Right lung (tissue), 5 donors: ENCODE measurements around the gene AGPAT3. TPM values are rescaled to one million over a fixed set of nuclear protein-coding genes. Genes with fewer than 3 reads are reported as not detected.

Source experiments
- DNase-seq, 2 donors: peaks; one replicate each; pipeline ENCODE4 v3.0.0-alpha.2; 2013
- polyA plus RNA-seq, 5 donors: library from polyadenylated mRNA; unstranded; fragments of 120-200 nt; gene quantifications; one replicate each; pipeline versions ENCODE4 v1.2.1 to v1.2.3, GENCODE V29; 2013; ENCODE audit warnings: inconsistent platforms in 1 of 5, low replicate concordance in 1 of 5; ENCODE audit not compliant: insufficient read length in 5 of 5, insufficient read depth in 1 of 5

Gene AGPAT3
- polyA plus RNA-seq, 5 donors, result 29.8 to 42.7 (median 36.9) TPM

- no peak for DNase-seq
These were observed 128.5 kb downstream of the AGPAT3 start for GRCh38 chr21:43993420-43993934.

DNA sequence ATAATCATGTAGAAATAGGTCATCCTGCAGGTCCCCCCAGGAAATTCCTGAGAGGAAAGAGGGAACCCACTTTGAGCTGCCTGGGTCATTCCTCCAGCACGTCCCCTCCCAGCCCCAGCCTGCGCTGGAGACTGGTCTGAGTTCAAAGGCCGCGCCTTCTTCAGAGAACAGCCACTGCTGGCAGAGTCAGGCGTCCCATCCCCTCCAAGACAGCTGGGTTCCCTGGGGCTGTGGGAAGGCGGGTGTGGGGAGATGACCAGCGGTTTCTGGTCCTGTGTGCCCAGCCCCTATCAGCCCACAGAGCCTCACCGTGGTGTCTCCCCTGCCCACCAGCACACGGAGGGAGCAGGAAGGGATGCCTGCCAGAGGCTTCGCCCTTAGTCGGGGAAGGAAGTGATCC is 129.1 kb downstream of the AGPAT3 start:
- DNase-seq, result no peak

GRCh38 chr21:43994646-43995045 is 129.6 kb downstream of the AGPAT3 start:
- DNase-seq, result no peak

DNA sequence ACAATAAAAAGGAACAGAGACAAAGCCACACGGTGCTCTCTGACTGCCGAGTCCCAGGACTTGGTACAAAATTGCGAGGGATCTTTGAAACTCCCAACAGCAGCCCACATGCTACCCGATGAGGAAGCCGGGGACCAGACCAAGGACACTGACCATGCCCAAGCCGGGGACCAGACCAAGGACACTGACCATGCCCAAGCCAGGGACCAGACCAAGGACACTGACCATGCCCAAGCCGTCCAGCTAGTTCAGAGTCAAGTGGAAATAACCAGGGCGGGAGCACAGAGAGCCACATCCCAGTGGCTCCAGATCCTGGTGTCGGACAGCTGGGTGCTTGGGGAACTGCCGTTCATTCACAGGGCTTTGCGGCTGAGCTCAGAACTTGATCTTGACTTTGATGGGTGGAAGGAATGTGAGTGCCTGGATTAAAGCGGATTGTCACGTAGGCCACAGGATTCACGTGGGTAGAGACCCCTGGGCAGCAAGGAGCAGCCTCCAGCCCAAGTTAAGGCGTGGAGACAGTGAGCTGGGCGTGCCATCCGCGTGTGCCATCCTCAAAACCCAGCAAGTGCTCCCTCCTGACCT is 130.6 kb downstream of the AGPAT3 start:
- no peak for DNase-seq

DNA sequence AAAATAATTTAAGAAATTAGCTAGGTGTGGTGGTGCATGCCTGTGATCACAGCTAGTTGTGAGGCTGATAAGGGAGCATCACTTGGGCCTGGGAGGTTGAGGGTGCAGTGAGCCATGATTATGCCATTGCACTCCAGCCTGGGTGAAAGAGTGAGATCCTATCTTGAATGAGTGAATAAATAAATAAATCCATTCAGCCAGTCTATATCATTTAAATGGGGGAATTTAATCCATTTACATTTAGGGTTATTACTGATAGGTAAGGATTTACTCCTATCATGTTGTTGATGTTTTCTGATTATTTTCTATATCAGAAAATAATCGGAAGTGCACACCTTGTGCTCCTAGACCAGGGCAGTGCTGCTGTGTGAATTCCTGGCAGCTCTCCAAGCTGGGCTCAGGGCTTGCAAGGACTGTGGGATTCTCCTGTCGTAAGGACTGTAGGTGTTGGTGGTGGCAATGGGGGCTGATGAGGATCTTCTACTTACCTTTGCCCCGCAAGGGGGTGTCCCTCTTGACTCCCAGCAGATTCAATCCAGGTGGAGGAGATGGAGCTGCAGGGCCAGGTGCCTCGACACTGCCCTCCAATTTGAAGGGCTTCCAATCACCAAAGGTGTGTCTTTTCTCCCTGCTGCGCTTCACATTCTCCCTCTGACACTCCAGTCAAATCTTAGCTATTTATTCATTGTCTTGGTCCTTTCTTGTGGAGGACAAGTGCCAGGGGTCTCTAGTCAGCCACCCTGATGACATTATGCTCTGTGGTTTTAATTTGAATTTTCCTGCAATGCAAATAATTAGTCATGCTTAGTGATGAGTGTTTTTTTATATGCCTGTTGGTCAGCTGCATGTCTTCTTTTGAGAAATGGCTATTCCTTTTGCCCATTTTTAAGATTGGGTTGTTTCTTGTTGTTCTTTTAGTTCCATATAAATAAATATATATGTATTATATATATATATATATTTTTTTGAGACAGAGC is 133.0 kb downstream of the AGPAT3 start:
- DNase-seq, result no peak

DNA sequence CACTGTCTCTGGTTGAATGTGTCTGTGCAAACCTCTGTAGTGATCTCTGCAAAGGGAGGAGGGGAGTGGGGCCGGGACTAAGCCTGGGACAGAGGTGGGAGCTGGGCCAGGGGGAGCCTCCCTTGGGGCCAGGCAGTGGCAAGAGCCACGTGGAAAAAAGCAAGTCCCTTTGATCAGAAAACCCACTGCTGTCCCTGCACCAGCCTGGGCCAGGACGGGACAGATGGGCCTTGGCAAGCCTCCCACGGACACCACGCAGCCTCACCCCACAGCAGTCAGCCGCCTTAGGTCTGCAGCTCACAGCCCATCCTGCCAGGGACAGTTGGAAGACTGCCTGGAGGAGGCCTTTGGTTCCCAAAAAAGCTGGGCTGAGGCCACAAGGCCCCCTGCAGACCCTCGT is 135.3 kb downstream of the AGPAT3 start:
- DNase-seq, result no peak

DNA sequence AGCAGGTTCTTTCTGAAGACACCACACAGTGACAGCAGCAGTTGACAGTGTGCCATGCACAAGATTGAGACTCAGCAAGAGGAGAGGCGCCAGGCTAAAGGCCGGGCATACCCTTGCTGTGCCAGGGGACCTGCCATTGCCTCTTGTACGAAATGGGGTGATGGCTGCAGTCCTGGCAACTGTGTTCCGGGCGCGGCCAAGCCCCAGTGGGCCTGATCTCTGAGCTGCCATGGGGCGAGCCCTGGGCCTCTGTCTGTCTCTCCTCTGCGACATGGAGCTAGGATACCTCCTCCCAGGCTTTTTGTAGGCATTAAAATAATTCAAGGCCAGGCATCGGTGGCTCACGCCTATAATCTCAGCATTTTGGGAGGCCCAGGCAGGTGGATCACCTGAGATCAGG is 137.5 kb downstream of the AGPAT3 start:
- DNase-seq, result no peak

DNA sequence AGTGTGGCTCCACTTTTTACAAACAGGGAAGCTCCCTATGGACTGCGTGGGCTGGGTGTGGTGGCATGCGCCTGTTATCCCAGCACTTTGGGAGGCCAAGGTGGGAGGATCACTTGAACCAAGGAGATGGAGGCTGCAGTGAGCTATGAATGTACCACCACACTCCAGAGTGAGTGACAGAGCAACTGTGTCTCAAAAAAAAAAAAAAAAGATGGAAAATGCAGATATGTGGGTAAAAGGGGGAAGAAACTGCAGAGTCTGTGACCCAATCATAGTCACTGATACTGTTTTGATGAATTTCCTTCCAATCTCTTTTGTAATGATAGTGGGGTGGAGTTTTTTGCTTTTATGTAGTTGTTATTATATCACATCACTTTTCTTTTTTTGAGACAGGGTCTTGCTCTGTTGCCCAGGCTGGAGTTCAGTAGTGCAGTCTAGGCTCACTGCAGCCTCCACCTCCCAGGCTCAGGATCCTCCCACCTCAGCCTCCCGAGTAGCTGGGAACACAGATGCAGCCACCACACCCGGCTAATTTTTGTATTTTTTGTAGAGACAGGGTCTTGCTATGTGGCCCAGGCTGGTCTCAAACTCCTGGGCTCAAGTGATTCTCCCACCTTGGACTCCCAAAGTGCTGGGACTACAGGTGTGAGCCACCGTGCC is 138.4 kb downstream of the AGPAT3 start:
- DNase-seq, result no peak

DNA sequence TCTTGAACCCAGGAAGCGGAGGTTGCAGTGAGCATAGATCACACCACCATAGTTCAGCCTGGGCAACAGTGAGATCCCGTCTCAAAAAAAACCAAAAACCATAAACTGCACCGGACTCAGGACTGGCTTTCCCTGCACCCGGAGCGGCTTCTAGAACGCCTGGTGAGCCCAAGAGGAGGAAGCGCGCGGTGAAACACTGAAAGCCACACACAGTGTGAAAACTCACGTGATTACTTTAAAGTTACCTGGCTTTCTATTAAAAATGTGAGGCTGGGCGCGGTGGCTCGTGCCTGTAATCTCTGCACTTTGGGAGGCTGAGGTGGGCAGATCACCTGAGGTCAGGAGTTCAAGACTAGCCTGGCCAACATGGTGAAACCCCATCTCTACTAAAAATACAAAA is 140.0 kb downstream of the AGPAT3 start:
- DNase-seq, result no peak

- DNase-seq, result no peak
These were observed 140.6 kb downstream of the AGPAT3 start for GRCh38 chr21:44005593-44005992.

GRCh38 chr21:44006017-44006619 is 141.1 kb downstream of the AGPAT3 start:
- DNase-seq, result no peak

DNA sequence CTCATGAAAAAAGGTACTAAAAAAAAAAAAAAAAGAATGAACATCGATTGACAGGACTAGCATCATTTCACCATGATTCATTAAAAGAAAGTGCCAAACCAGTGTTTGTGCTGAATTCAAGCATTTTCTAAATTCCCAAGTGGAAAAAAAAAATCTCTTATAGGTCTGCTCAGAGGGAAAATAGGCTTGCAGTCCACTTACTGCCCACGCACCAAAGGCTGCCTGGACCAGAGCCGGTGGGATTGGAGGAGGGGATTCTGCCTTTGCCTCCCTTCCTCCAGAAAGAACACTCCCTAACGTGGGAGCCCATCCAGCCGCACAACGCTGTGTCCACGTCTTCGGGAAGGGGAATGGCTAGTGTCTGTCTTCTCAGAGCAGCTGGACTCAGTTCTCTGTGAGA is 141.6 kb downstream of the AGPAT3 start:
- DNase-seq, result no peak

DNA sequence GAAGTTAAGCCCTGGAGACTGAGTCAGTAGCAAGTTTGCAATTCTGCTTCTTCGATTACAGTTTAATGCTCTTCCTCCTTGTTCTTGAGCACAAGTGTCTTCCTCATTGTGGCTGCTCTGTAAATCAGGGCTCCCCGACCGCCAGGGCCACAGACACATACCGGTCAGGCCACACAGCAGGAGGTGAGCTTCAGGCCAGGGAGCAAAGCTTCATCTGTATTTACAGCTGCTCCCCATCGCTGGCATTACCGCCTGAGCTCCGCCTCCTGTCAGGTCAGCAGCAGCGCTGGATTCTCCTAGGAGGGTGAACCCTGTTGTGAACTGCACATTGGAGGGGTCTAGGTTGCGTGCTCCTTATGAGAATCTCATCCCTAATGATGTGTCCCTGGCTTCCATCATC is 145.4 kb downstream of the AGPAT3 start:
- no peak for DNase-seq

- DNase-seq, result no peak
These were observed 146.1 kb downstream of the AGPAT3 start for GRCh38 chr21:44011123-44011522.

DNA sequence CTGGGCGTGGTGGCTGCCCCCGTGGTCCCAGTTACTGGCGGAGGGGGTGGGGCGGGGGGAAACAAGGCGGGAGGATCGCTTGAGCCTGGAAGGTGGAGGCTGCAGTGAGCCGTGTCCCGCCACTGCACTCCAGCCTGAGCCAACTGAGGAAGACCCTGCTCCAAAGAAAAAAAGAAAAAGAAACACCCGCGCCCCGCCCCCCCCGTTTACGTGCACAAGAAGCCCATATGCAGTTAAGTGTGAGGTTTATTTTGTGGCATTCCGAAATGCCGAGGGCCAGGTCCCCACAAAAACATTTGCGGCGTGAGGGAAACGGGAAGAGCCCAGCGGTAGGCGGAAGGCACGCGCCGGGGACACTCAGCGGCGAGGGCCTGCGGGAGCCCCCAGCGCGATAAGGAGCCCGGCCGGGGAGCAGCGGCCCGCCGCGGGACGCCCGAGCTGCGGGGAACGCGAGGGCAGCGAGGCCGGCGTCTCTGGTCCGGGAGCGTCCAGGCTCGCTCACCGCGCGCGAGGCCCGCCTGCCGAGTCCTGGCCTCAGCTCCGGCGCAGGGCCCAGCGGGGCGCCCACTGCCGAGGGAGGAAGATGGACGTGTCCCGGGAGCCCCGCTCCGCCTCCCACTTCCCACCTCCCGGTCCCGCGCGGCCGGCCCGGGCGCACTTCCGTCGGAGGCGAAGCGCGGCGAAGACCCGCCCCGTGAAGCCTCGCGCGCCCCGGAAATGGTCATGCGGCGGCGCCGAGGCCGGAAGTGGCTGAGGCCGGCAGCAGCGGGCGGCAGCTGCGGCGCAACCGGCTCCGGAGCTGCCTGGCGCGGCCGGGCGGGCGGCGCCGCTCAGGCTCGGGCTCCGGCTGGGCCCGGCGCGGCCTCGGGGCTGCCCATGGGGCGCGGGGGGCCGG is 146.8 kb downstream of the AGPAT3 start, which contains the start of gene TRAPPC10:
Gene TRAPPC10 (plus strand): TSS at position 731 of the 895 bp plus-strand sequence. CDS start 185 bp downstream, outside the sequence.
- peak; percentile 86 to 90 for DNase-seq

DNA sequence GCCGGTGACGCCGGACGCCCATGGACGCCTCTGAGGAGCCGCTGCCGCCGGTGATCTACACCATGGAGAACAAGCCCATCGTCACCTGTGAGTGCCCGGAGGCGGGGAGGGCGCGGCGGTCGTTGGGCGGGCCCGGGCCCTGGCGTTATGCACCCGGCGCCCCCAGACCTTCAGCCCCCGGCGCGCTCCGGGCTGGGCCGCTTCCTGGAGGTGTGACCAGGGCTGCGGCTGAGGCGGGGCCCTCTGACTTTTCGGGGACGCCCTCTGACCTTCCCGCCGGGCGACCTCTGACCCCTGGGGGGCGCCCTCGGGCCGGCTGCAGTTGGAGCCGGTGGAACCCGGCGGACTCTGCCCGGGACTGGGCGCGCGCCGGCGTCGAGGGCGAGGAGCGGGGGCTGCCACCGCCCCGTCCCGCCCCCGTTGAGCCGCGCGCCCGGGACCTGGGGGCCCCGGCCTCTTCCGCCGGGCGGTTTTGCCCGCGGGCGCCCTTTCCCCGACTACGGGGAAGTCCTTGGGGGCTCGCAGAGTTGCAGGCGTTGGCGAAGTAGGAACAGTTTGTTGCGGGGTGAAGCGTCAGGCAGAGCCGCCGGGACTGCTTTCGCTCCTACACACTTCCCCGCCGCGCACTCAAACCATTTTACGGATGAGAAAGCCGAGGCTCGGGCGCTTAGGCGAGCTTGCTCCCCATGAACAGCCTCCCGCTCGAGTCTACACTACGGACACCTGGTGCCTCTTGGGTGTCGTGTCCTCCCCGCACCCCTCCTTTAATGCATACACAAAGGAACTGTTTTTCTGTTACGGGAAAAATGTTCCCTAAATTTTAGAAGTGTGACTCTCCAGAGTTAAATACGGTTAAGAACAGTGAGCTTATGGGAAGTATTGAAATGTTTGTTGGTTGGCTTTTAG is 147.7 kb downstream of the AGPAT3 start:
- DNase-seq, result peak; percentile 23 to 31

GRCh38 chr21:44013380-44014088 is 148.5 kb downstream of the AGPAT3 start:
- no peak for DNase-seq

DNA sequence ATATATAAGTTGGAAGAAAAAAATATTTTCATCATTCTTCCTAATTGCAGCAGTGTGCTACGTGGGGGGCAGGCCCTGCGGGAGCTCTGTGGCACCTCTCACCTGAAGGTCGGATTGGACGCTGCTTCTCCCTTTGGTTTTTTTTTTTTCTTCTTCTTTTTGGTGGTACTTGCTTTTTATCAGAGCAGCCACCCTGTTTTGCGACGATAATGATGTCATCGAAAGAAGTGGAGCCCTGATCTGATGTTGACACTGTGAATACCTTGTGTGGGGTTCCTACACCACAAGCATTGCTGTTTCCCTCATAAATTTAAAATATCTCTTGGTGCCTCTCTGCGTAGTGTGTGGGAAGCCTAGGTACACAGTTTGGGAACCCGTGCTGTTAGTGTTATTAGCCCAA is 152.6 kb downstream of the AGPAT3 start:
- no peak for DNase-seq

- no peak for DNase-seq
These were observed 153.1 kb downstream of the AGPAT3 start for GRCh38 chr21:44018127-44018526.
